ENCODE results near the gene GRIN3B. TPM values are rescaled to one million over a fixed set of nuclear protein-coding genes. Genes with fewer than 3 reads are reported as not detected.

The GRIN3B gene
- total and polyA plus RNA-seq, 2 of the 8 experiments (the other 6 are each of a cell fraction or from before 2014, with no cell fraction given): 0.45 to 1.0 TPM

DNA sequence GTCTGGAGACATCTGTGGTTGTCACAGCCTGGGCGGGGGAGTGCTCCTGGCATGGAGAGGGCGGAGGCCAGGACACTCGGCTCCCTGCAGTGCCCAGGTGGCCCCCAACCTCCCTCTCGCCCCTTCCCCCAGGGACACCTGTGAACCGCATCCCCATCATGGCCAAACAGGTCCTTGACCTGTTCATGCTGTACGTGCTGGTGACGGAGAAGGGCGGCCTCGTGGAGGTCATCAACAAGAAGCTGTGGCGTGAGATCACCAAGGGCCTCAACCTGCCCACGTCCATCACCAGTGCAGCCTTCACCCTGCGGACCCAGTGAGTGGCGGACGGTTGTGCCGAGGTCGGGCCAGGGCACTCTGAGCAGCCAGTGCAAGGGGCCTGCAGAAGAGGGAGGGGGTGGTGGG is 36.1 kb upstream of the GRIN3B start:
- Histone ChIP-seq H2AK5ac (ENCODE audit: low read depth, low read length) (no peak overlapping the region), H2BK12ac (ENCODE audit: low read depth, low read length) (no peak overlapping the region), H3K9ac (replicated peaks in 1 of 4; ENCODE audit: extremely low read depth in 1 of 4, low read depth in 3 of 4, low read length in 3 of 4) (no peak overlapping the region), H3K36me3 (ENCODE audit: control insufficient read depth in 2 of 4, insufficient read depth in 4 of 4, low read length in 3 of 4) (peaks cover 13 to 43% (median 28%) of the 10 kb centered on the region in 4 experiments), H3K4ac (replicated peaks; ENCODE audit: insufficient read length, low read depth, low read length) (no peak overlapping the region), H4K8ac (ENCODE audit: extremely low read depth, insufficient read depth, low read length) (no peak overlapping the region), H2BK120ac (replicated peaks; ENCODE audit: low read depth, low read length) (no peak overlapping the region), H3K23me2 (ENCODE audit: low read depth, low read length) (no peaks in the 10 kb centered on the region), H2BK5ac (ENCODE audit: low read depth, low read length) (no peak overlapping the region), H4K20me1 (replicated peaks in 1 of 2; ENCODE audit: control insufficient read depth in 1 of 2, insufficient read depth in 2 of 2, low read length in 2 of 2) (peaks cover 0 to 3% of the 10 kb centered on the region in 2 experiments), H3K9me3 (ENCODE audit: insufficient read depth in 2 of 2, low read depth in 1 of 2, low read length in 1 of 2) (peaks cover 0 to 10% of the 10 kb centered on the region in 2 experiments; a peak in 1 of 4 replicates), H4K5ac (ENCODE audit: insufficient read length, low read depth, low read length) (no peak overlapping the region), H3K79me2 (ENCODE audit: control insufficient read depth in 1 of 2, insufficient read depth in 2 of 2, low read length in 2 of 2) (0 out of 4 replicates have a peak, but pooled peaks cover 0 to 3% of the 10 kb centered on the region in 2 experiments), H3K14ac (ENCODE audit: insufficient read length) (no peak overlapping the region), H4K91ac (replicated peaks; ENCODE audit: insufficient read length, low read length) (no peak overlapping the region), H2BK20ac (ENCODE audit: low read length) (no peak overlapping the region), H2BK15ac (ENCODE audit: low read length) (no peak overlapping the region), H3K18ac (ENCODE audit: extremely low read depth, low read length) (no peak overlapping the region), H3K27me3 (replicated peaks in 1 of 4; ENCODE audit: control insufficient read depth in 3 of 4, extremely low read depth in 1 of 4, insufficient read depth in 3 of 4, low read length in 3 of 4) (no peaks in the 10 kb centered on the region), H3K79me1 (ENCODE audit: low read depth, low read length) (no peaks in the 10 kb centered on the region), H2AFZ (ENCODE audit: low read length) (no peak overlapping the region), H3K27ac (ENCODE audit: low read depth, low read length) (no peak overlapping the region), H3K4me2 (ENCODE audit: insufficient read depth in 1 of 2, low read depth in 2 of 2, low read length in 2 of 2) (no peak overlapping the region), H3K4me1 (replicated peaks in 1 of 4; ENCODE audit: control insufficient read depth in 3 of 4, insufficient read depth in 4 of 4, low read length in 3 of 4) (peaks cover 0 to 8% (median 4%) of the 10 kb centered on the region in 4 experiments; a peak in 3 of 7 replicates), H3K4me3 (ENCODE audit: extremely low read depth in 1 of 4, insufficient read depth in 2 of 4, low read depth in 3 of 4, low read length in 4 of 4) (no peak overlapping the region), H3K56ac (replicated peaks; ENCODE audit: insufficient read length, low read depth, low read length) (no peak overlapping the region), H3K23ac (ENCODE audit: insufficient read length) (no peak overlapping the region)
- WGBS, 2 experiments (ENCODE audit: extremely low coverage in 1 of 2, insufficient coverage in 1 of 2, insufficient read length in 1 of 2, insufficient replicate concordance in 2 of 2, low coverage in 1 of 2, low lambda C conversion rate in 2 of 2, missing lambda C conversion rate in 1 of 2): 95% methylated on average over 12 of the region's 16 CpGs; no CpG with 5 or more reads in 1 of the 2 experiments
- ChIA-PET CTCF (ENCODE audit: partially characterized antibody) (interaction anchor here (0.6 to 1.5 kb wide), 5 partner anchors 8 to 58 kb away, joined by 3 to 5 read pairs (median 3); no protein-coding TSS in a partner anchor), POLR2A (ENCODE audit: partially characterized antibody) (interaction anchor here (1.1 to 1.7 kb wide), 5 partner anchors 20 to 64 kb away, joined by 3 to 9 read pairs (median 3); partner anchors contain the start of gene WDR18)
- no peak for FAIRE-seq
- no peak for TF ChIP-seq ZNF274 (IDR thresholded peaks at IDR 0.05; ENCODE audit: borderline replicate concordance, extremely low read depth, low read length)
- DNase-seq (ENCODE audit: low read depth in 1 of 2, low spot score in 2 of 2): no peak

Measured in H1 (cell line).